Stimulated activated CD4-positive, alpha-beta T cell treated with anti-CD3 and anti-CD28 coated beads, Interleukin-15, amount 100 ng/mL, for 48 hours (primary cell): ENCODE measurements around the gene ARRB2.
A peak's percentile ranks its signal among the peaks of the same experiment; 100 is the strongest.
"Not testable (repeated sequence)": the region's sequence is repeated elsewhere in the genome, so short reads cannot be mapped to it uniquely, and the experiment has no call there.

Source experiments
- DNase-seq, 2 donors: peaks; one replicate each; pipeline ENCODE4 v3.0.0-alpha.2; 2020; ENCODE audit warnings: low read depth in 2 of 2

Gene ARRB2

GRCh38 chr17:4709794-4710692 is at the start of gene ARRB2:
ARRB2 (plus strand) TSS chr17:4710632; CDS start chr17:4710722, 90 bp downstream.
- DNase-seq = peak; percentile 95 to 97

GRCh38 chr17:4663711-4664110 is 46.7 kb upstream of the ARRB2 start:
- DNase-seq = no peak

DNA sequence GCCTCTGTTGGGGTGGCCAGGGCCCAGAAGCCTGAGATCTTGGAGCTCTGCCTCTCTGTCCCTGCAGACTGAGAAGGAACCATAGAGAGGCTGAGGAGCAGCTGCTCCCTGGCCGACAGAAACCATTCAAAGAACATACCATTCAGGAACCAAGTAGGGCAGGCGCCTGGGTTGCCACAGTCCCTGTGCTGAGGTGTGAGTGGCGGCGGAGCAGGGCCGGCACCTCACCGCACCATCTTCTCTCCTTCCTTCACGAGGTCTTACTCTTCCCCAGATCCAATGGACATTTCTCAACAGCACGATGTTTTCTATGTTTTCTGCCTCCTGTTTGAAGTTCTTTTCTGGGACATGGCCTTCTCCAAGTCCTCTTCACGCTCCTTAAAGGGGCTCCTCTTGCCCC is 46.2 kb upstream of the ARRB2 start:
- no peak for DNase-seq

DNA sequence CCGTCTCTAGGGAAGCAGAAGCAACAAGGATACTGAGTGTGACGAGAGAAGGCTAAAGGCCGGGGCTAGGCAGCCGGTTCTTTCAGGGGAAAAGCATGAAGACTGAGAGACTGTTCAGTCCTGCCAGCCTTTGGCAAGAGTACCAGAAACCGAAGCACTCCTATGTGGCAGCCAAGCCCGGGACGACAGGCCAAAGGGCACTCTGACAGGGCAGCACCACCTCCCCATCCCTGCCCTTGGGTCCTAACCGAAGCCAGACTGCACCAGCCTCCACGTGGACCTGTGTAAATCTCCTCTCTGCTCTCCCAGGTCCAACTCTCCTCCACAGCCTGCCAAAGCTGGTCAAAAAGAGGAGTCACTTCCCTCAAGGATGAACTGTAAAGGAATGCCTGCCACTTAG is 45.4 kb upstream of the ARRB2 start:
- DNase-seq = no peak

DNA sequence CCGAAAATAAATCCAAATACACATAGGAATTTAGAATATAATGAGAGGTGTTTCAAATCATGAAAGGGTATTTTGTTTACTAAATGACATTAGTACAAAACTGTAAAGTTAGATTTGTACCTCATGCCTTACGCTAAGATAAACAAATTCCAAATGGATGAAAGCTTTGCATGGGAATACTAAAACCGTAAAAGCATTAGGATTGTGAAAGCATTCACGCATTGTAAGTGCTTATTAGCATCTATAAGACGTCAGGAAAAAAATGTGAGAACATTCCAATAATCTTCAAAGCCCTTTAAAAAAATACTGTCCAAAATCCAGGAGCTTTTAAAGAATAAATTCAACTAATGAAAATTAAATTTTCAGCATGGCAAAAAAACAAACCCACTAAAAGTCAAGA is 44.1 kb upstream of the ARRB2 start:
- no peak for DNase-seq

DNA sequence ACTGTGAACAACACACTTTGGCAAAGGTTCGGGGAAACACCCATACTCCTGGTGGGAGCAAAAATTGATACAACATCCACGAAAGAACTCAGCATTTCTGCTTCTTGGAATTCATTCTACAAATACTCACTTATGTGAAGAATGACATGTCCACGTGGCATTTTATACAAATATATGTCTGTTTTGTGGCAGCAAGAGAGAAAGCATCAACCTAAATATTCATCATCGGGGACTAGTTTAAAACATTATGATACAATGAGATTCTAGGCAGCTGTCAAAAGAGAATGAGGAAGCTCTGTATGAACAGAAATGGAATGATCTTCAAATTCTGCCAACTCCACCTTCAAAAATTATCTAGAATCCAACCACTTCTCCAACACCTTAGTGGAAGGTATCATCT is 43.3 kb upstream of the ARRB2 start:
- no peak for DNase-seq

DNA sequence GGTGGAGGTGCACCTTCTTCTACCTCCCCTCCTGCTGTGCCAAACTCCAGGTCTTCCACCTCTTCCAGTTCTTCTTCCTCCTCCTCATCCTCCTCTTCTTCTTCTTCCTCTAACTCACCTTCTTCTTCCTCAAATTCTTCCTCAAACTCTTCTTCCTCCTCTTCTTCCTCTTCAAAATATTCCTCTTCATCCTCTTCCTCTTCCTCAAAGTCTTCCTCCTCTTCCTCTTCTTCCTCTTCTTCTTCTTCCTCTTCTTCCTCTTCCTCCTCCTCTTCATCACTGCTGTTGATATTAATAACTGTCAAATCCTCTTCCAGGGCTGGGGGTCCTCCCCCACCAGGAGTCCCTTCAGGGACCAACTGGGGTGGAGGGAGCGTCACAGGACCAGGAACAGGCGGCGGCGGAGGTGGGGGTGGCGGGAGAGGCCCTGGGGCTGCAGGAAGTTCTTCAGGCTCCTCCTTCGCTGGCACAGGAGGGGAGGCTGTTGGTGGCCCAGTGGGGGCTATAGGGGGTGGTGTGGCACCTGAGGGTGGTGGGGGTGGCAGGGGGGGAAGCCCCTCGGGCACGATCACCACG is 38.3 kb upstream of the ARRB2 start:
- no peak for DNase-seq

- no peak for DNase-seq
Observed at GRCh38 chr17:4672751-4673150, 37.7 kb upstream of the ARRB2 start.

GRCh38 chr17:4673169-4673568 is 37.3 kb upstream of the ARRB2 start:
- DNase-seq = no peak

DNA sequence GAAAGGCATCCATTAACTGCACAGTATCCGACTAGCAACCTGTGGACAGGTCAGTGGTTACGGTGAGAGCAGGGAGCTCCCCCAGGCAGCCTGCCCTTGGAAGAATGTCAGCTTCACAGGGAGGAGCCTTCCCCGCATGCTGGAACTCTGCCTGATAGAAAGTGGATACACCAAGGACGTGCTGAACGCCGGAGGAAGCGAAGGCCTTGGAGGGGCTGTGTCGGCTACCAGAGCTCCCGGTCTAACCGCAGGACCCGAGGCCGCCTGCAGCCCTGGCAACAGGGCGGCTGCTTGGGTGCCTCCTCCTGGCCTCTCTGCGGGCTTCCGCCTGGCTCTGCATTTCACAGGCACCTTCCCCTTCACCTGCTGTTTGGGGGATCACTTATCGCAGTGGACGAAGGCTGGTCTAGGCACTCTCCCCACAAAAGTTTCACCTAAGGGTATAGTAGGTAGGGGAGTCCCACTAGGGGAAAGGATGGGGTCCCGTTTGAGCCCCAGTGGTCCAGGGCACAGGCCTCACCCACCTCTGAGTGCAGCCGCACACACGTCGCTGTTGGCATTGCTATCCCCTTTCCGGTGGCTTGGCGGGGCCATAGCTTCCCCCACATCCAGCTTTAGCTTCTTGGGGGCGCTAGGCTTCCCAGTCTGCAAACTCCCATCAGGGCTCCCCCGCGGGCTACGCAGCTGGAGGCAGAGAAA is 36.3 kb upstream of the ARRB2 start:
- DNase-seq = no peak

- no peak for DNase-seq
Observed at GRCh38 chr17:4674685-4674998, 35.8 kb upstream of the ARRB2 start.

DNA sequence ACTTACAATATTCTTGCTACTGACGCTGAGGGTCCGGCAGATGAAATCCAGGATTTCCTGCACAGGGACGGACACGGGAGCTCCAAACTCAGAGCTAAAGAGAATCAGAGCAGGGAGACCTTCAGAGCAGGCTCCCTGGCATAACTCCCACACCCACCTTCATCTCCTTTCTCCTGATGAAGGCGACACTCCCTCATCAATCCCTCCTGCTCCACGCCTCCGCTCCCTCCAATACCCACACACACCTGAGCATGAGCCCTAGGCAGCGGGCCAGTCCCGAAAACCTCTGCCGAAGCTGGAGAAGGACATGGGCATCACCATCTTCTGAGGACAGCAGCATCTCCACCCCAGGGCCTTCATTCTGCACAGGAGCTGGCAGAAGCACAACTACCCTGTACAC is 34.6 kb upstream of the ARRB2 start:
- no peak for DNase-seq

GRCh38 chr17:4676791-4677190 is 33.6 kb upstream of the ARRB2 start:
- no peak for DNase-seq

DNA sequence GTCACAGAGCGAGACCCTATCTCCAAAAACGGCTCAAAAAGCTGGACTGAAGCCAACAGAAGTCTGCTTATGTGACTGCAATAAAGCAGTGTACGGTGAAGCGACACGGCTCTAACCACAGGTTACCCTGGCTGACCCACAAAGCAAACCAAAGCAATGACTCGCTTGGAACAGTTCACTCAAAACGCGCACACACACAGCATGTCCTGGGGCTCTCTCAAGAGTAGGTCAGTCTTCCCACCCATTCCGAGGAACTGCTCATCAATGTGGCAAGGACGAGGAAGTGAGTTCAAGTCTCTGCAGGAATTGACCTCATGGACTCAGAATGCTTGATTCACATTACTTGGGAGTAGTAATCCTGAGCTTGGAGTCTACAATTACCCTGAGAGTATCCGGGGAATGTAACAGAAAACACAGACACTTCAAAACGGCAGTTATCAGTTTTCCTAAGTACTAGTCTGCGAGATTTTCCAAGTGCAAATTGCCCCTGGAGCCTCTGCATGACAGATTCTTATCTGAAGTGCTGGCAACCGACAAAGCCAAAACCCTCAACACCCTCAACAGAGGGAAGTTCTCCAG is 31.9 kb upstream of the ARRB2 start:
- DNase-seq = peak; percentile 27

DNA sequence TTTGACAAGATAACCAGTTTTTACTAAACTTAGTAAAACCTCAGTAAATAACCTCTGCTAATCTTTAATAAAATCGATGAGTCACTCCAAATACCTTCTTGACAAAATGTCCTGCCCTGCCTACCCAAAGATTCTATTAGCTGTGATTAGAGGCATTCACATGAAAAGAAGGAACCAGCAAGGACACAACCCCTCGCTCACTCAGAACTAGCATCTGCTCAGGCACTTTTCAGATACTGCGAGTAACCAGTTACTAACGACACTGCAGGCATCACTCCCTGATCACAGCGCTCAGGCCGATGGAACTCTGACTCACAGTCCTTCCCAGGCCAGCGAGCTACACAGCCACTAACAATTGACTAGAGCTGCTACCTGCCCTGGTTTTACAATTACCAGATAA is 30.8 kb upstream of the ARRB2 start:
- no peak for DNase-seq

DNA sequence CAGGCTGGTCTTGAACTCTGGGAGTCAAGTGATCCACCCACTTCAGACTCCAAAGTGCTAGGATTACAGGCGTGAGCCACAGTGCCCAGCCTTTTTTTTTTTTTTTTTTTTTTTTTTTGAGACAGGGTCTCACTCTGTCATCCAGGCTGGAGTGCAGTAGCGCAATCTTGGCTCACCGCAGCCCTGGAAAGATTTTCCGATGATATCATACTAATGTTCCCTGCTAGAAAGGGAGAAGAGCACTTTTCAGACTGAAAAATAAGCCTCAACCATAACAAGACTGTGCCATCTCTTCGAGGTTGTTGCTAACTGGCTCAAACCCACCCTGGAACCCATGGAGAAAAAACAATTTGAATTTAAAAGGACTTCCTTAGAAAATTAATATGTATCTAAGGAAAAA is 26.7 kb upstream of the ARRB2 start:
- not testable (repeated sequence) for DNase-seq

DNA sequence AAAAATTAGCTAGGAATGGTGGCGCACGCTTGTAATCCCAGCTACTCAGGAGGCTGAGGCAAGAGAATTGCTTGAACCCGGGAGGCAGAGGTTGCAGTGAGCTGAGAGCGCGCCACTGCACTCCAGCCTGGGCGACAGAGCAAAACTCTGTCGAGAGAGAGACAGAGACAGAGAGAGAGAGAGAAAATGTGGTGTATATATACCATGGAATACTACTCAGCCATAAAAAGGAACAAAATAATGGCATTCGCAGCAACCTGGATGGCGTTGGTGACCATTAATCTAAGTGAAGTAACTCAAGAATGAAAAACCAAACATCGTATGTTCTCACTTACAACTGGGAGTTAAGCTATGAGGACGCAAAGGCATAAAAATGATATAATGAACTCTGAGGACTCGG is 20.6 kb upstream of the ARRB2 start:
- not testable (repeated sequence) for DNase-seq

GRCh38 chr17:4690745-4691144 is 19.7 kb upstream of the ARRB2 start:
- no peak for DNase-seq

- no peak for DNase-seq
Observed at GRCh38 chr17:4691686-4692085, 18.7 kb upstream of the ARRB2 start.

DNA sequence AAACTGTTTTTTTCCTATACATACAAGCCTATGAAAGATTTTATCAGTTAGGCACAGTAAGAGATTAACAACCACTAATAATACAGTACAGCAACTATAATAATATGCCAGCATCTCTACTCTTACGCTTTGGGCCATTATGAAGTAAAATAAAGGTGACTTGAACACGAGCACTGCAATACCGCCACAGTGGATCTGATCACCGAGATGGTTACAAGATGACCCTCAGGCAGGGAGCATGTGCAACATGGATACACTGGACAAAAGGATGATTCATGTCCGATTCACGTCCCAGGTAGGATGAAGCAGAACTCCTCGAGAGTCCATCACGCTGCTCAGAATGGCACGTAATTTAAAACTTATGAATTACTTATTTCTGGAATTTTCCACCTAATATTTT is 17.0 kb upstream of the ARRB2 start:
- no peak for DNase-seq

- DNase-seq = no peak
Observed at GRCh38 chr17:4696437-4696805, 14.0 kb upstream of the ARRB2 start.

DNA sequence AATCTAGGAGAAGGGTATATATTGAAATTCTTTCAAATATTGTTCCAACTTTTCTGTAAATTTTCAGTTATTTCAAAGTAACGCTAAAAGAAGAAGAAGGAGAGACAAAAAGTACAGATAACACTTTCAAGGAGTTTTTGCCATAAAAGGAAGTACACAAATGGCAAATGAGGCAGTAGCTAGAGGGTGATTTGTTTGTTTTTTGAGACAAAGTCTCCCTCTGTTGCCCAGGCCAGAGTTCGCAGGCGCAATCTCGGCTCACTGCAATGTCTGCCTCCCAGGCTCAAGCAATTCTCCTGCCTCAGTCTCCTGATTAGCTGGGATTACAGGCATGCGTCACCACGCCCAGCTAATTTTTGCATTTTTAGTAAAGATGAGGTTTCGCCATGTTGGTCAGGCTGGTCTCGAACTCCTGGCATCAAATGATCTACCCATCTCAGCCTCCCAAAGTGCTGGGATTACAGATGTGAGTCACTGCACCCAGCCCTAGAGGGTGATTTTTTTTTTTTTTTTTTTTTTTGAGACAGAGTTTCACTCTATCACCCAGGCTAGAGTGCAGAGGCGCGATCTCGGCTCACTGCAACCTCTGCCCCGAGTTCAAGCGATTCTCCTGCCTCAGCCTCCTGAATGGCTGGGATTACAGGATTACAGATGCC is 10.9 kb upstream of the ARRB2 start:
- not testable (repeated sequence) for DNase-seq
